ENCODE measurements around the gene ANKRD13C.

The ANKRD13C gene

DNA sequence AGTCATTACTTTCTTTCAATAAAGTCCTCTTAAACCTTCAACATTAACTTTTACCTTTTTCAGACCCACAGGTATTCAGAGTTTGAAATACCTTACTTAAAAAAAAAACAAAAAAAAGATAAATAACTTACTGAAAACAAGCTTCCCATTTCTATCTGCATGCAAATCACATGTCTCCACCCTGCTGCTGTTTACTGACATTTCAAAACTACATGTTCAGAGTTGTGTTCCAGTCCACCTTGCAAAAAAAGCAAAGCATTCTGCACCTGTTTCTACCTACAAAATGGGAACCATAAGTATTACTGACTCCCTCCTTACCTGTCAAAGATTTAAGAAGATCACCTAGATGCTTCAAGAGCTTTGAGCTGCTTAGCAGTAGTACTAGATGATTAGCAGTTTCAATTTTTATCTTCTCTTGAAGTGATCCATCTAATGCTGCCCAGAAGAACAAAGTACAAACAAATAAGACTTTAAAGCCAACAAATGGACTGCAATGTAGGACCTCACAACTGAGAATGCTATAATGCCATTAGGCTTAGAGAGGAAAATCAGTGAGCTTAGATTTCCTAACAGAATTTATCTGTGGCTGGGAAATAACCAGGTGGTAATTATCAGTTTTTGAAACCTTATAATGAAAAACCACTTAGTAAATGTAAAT, 61.2 kb downstream of the ANKRD13C start:
- no peak for DNase-seq

DNA sequence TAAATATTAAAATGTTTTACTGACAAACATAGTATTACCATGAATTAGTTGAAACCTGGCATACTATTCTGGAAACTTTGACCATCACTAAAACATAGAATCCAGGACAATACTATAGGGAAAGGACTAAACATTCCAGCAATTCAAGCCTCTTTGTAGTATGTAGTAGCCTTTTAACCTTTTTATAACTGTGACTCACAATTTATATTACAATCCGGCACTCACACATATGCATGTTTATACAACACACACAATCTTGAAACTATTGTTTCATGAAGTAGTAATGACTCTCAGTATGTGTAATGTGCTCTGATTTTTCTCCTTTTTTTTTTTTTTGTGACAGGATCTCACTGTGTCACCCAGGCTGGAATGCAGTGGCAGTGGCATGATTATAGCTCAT, 64.3 kb downstream of the ANKRD13C start:
- DNase-seq = no peak

DNA sequence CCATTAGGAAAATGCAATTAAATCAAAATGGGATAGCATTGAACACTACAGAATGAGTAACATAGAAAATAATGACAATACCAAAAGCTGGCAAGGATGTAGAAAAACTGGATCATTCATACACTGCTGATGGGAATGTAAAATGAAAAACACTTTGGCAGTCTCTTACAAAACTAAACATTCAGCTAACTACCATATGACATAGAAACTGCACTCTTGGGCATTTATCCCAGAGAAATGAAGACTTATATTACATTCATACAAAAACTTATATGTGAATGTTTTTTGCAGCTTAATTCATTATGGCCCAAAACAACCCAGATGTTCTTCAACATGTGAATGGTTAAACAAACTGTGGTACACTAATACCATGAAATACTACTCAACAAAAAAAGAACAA, 66.4 kb downstream of the ANKRD13C start:
- no peak for DNase-seq

DNA sequence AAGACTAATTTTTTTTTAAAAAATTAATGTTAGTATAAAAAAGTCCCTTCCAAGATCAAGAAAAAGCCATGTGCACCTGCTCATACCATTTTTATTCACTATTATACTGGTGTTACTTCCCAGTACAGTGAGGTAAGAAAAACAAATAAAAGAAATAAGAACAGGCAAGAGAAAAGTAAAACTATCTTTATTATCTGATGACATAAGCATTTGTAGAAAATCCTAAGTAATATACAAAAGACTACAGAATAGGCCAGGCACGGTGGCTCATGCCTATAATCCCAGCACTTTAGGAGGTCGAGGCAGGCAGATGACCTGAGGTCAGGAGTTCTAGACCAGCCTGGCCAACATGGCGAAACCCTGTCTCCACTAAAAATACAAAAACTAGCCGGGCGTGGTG, 68.1 kb downstream of the ANKRD13C start:
- no peak for DNase-seq

DNA sequence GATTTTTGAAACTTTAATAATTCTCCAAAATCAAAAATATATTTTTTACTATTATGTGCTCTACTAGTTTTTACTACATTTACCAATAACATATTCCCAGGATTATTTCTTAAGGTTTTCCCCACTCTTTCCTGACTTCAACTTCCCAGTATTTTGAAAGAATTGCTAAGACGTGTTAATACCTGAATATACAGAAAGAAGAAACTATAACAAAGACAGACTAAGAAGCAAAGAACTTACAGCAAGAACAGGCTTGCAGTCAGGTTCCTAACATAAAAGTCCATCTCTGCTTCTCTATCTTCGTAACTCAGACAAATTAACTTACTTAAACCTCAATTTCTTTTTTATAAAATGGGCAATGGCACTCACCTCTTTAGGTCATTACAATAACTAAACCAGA, 70.2 kb downstream of the ANKRD13C start:
- DNase-seq = no peak

DNA sequence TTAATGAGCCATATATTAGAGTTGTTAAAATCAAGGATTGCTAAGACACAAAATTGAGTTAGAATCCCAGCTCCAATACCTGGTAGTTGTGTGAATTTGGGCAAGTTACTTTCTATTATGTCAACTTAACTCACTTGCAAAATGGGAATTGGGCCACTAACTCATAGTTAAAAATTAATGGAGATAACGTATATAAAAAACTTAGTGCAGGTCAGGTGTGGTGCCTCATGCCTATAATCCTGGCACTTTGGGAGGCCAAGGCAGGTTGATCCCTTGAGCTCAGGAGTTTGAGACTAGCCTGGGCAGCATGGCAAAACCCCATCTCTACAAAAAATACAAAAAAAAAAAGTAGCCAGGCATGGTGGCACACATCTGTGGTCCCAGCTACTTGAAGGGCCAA, 75.8 kb downstream of the ANKRD13C start:
- DNase-seq = no peak

DNA sequence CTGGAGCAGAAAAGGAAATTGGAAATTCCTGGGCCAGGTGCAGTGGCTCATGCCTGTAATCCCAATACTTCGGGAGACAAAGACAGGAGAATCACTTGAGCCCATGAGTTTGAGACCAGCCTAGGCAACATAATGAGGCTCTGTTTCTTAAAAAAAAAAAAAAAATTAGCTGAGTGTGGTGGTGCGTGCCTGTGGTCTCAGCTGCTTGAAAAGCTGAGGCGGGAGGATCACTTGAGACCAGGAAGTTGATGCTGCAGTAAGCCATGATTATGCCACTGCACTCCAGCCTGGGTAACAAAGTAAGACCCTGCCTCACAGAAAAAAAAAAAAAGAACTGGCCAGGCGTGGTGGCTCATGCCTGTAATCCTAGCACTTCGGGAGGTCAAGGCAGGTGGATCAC, 76.6 kb downstream of the ANKRD13C start:
- no peak for DNase-seq

DNA sequence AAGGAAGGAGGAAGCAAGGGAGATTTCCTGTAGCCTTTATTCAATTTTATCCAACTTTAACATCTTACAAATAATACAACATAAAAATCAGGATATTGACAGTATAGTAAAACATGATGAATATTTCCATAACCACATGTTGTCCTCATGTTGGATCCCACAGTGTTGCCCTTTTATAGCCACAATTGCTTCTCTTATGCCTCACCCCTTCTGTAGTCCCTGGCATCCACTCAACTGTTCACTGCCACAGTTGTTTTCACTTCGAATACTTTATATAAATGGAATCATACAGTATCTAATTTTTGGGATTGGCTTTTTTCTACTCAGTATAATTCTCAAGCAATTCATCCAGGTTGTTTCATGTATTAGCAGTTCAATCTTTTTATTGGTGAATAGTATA, 88.6 kb downstream of the ANKRD13C start:
- no peak for DNase-seq

DNA sequence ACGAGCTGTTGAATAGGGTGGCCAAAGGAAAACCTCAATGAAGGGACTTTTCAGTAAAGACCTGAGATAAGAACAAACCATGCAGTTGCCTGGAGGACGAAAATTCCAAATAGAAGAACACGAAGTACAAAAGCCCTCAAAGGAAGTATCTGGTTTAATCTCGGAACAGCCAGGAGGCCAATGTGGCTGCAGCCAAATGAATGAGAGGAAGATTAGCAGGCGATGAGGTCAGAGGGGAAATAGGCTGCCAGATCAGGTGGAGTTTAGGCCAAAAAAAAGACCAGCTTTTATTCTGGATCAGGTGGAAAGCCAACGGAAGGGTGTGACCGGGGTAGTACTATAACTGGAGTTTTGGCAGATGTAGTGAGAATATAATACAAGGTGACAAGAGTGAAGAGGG, 89.7 kb downstream of the ANKRD13C start:
- no peak for DNase-seq

DNA sequence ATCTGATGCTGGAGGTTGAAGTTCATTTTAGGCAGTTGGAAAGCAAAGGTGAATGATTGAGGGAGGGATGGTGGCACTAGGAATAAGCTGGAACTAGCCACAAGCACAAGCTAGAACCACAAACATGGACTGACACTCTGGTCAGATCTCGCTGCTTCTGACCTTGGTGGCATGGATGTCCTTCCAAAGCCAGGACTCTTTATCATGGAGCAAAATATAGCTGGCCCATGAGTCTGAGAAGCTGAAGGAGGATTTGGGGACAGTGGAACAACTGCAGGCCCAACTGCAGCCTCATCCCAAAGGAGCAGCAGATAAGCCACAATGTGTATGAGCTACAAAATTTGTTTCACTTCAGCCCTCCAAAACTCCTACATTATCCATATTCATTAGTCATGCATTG, 97.9 kb downstream of the ANKRD13C start:
- DNase-seq = no peak

DNA sequence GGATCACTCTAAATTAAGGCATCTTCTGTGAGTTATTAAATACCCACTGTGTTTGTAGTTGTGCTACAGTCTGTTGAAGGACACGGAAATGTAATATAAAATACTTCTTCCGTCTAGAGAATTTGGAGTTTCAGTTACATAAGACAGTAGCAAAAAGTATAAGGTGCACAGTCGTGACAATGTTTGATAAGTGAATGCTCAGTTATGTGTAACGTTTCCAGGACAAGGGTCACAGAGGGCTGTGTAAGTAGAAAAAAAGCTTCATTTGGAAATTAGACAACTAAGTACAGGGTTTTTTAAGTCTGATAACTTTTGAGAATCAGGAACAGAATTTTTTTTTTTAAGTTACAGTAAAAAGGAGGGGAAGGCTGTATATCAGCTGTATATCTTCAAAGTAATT, 105.8 kb downstream of the ANKRD13C start:
- DNase-seq = no peak

DNA sequence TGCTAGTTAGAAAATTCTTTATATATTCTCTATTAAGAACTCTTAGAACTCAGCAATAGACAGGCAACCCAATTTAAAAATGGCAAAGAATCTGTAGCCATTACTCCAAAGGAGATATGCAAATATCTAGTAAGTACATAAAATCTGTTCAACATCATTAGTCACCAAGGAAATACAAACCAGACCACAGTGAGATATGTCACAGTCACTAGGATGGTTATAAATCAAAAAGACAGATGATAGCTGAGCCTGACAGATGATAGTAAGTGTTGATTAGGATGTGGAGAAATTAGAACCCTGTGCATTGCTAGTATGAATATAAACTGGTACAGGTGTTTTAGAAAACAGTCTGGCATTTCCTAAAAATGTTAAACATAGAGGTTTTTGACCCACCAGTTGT, 106.8 kb downstream of the ANKRD13C start:
- DNase-seq = no peak

DNA sequence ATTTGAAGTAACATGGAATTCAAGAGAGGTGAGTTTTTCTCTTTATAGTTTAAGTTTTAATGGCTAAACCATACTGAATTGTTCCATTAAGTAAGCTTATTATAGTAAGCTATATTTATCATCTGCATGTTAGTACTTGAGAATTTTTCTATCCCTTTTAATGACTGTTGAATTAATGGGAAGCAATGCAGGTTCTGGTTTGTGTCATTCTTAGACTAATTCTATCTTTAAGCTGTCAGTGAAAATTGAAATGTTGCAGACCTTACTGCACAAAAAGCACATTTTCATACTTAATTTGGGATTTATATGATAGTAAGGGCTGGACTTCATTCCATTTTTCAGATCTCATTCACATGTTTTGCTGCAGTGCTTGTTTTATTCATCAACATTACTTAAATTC, 107.4 kb downstream of the ANKRD13C start:
- no peak for DNase-seq

DNA sequence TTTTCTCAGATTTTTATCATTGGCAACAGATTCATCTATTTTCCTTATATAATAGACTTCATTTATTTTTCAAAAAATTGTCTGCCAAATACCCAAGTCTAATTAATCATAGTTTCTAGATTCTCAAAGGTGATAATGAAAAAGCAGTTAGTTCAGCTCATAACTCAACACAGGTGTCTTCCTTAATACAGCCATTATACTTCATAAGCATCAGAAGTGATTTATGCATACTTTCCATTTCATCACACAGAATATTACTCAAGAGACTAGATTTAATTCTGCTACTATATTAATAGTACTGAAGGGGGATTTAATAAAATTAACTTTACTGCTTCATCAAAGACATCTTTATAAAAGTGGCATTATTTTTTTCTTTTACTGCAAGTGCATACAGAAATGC, 114.6 kb downstream of the ANKRD13C start:
- no peak for DNase-seq

DNA sequence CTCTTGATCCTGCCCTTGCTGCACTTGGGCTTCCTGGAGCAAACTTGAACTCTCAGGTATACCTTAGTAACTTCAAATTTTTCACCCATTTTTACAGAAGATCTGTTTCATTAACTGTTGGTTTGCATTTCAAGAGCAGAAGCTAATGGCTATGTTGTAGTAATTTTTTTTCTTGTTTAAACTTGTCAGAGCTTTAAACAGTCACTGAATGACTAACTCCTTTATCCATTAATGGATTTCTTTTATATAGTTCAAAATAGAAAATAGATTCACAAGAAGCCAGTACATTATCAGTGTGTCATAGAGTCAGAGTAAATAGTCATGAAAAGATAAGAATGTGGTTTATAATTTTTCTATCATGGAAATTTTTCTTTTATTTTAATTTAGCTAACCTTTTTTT, 119.8 kb downstream of the ANKRD13C start:
- no peak for DNase-seq

DNA sequence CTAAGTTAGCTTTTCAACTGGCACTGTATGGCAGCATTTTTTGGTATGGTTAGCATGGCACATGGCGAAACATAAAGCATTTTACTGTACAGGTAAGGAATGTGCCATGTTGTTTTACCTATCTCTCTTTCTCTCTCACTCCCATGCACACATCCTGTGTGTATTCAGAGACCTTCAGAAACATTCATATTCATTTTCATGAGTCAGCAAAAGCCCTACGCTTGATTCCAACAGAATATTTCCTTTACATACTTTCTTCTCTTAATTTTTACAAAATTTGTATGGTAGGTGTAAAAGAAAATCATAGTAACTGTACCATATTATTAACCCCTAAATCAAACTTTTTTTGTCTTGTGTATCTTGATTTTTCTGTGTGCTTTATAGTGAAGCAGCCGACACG, 123.0 kb downstream of the ANKRD13C start:
- no peak for DNase-seq

DNA sequence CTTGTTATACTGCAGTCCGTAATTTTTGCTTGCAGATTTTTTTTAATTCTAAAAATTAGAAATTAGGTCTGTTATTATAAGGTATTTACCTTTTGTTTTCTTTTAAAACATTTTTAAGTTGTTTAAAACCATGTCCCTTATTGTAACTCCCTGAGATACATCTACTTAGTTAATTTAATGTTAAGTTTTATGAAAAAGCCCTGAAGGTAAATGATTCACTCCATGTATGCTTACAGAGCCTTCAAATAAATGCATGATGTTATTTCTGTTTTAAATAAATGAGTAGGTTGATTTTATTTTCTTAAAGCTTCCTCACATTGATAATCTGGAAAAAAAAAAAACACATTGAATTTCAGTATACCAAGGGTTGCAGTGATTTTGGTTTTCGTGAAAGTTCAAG, 125.9 kb downstream of the ANKRD13C start:
- no peak for DNase-seq

DNA sequence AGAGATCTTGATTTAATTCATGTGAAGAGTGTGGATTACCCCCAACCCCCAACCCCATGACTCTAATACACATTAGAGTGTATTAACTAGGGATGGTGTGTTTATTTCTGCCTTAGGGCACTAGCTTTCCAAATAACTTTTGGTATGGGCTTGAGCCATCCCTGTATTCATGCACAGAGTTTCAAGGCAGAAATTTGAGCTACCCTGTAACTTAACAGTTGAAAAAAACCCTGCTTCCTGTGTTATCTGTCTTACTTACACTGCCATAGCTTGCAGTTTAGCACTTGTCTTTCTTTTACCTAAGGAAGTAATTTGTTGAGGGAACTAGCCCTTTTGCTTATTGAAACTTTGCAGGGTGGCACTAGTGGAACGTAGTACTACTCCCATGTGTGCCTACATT, 127.1 kb downstream of the ANKRD13C start:
- DNase-seq = no peak

DNA sequence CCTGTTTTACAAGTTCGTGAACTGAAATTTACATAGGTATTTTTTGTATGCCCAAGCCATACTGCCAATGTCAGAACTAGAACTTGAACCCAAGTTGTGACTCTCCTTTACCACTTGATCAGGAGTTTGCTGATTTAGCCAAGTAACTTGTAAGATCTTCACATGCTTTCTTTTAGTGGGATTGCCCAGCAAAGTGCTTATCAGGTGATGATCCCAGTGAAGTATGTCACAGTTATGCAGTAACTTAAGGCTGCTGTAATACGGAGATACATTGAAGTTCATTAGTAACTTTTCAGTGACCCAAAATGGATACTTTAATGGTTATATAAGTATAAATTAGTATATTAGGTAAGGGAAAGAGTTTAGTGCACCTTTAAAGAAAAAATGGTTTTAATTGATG, 129.6 kb downstream of the ANKRD13C start:
- DNase-seq = no peak

DNA sequence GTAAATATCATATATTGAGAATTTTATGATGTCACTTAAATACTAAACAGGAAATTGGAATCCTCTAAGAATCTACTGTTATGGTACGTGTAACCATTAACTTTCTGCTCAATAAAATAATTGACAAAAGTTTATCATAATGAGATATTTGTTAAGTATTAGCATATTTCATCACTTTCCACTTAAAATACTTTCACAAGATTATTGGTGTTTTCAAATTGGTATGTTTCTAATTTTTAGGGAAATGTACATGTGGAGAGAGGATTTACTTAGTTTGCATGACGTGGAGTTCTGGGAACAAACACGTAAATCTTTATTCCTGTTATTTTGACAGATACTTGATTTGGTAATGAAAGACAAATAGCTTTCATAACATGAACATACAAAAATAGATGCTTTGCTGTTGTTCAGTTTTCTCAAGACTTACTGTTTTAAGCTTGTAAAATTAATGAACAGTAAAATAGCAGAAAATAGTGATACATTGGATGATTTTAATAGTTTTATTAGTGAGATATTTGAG, 131.7 kb downstream of the ANKRD13C start:
- DNase-seq = no peak

DNA sequence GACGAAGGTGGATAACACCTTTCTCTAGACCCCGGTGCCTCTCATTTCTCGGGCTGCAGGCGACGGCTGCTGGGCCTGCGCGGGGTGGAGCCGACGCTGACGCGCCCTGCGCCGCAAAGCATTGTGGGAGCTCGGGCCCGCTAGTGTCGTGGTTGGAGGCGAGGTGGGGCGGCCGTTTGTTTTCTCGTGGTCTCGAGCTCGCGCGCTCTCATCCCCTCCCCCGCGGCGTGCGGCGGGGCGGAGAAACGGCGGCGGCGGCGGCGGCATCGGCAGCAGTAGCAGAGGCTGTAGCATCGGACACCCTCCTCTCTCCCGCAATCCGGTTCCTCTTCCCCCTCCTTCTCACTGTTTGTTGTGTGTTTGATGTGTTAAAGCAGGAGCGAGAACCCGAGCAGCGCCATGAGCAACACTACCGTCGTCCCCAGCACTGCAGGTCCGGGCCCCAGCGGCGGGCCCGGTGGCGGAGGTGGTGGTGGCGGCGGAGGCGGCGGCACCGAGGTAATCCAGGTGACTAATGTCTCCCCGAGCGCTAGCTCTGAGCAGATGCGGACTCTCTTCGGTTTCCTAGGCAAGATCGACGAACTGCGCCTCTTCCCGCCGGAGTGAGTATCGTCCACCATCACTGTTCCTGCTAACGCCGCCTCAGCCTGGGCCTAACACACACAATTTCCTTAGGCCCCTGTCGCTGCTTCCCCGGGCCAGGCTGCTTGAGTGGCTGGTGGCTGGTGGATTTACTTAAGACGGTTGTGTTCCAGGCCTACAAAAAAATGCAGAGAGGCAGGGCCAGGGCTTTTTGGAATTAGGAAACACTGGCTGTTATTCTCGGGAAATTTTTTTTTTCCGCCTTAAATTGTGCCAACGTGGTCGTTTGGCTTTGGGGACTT, 133.0 kb downstream of the ANKRD13C start, which contains the start of gene SRSF11:
TSS of gene SRSF11 (plus strand) at position 143 of the 884 bp plus-strand sequence. CDS start at position 400, 257 bp downstream.
- peak; percentile 95 to 98 for DNase-seq

DNA sequence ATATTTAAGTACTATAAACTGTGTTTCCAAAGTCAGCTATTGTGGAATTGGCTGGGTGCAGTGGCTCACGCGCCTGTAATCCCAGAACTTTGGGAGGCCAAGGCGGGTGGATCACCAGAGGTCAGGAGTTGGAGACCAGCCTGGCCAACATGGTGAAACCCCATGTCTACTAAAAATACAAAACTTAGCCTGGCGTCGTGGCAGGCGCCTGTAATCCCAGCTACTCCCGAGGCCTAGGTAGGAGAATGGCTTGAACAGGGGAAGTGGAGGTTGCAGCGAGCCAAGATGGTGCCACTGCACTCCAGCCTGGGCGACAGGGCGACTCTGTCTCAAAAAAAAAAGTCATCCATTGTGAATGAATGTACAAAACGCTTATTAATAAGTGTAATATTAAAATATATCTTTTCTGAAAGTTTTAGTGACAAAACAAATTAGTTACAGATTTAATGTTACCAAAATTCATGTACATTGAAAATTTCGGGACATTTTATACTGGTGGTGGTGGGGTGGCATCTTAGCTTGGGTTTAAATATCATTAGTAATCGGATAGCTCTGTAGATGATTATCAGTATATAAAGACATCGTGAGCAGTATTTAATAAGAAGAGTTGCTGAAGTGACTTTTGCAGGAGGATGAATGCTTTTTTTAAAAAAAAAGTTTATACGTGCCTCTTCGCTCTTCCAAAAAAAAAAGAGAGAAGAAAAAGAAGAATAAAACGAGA, 133.8 kb downstream of the ANKRD13C start:
- DNase-seq = no peak

DNA sequence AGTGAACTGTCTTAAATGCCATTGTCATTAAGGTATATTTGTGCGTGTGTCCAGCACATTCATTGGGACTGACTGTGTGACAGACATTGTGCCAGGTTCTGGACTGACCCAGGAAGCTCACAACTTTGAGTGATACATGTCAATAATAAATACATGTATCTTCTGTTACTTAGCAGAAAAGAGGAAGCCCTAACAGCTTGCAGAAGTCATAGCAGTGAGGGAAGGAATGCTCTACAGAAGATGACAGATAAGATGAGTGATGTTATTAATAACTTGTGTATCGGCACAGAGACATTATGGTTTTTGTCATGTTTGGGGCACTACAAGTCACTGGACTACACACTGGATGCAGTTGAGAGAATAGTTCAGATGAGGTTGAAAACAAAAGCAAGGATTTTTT, 134.5 kb downstream of the ANKRD13C start:
- DNase-seq = no peak

DNA sequence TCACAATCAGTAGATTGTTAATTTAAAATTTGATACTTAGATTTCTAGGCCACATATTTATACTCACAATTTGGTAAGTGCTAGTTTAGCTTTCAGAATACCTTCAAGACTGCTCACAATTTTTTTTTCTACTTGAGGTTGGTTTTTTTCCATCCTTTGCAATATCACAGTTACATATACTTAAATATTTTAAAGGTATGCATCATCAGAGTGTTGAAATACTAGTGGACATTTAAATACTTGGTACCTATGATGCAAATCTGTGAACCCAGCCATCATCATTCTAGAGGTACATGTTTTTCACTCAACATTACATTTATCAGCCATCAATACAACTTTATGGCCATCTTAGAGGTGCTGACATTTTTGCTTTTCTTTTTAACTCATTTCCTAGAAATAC, 143.0 kb downstream of the ANKRD13C start:
- no peak for DNase-seq
